NCI-H128 (cell line): ENCODE data around the gene TNFSF13B.
"Not testable (repeated sequence)": the region's sequence is repeated elsewhere in the genome, so short reads cannot be mapped to it uniquely, and the experiment has no call there.

Experiments
- DNase-seq: peaks from one replicate; lab custom pipeline; 2025; ENCODE audit not compliant: unreplicated experiment; lab: John Stamatoyannopoulos, UW

Gene TNFSF13B

DNA sequence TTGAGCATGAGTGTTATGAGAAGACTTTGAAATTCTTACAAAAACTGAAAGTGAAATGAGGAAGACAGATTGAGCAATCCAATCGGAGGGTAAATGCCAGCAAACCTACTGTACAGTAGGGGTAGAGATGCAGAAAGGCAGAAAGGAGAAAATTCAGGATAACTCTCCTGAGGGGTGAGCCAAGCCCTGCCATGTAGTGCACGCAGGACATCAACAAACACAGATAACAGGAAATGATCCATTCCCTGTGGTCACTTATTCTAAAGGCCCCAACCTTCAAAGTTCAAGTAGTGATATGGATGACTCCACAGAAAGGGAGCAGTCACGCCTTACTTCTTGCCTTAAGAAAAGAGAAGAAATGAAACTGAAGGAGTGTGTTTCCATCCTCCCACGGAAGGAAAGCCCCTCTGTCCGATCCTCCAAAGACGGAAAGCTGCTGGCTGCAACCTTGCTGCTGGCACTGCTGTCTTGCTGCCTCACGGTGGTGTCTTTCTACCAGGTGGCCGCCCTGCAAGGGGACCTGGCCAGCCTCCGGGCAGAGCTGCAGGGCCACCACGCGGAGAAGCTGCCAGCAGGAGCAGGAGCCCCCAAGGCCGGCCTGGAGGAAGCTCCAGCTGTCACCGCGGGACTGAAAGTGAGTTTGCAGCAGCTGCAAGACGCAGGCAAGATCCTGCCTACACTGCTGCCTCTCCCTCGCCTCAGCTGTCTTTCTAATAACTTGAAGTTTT, at the start of gene TNFSF13B:
TSS of gene TNFSF13B (plus strand) at position 118 of the 728 bp plus-strand sequence. CDS start at position 296, 178 bp downstream.
- DNase-seq, result no peak

- no peak for DNase-seq
Observed at GRCh38 chr13:108220041-108220440, 49.5 kb upstream of the TNFSF13B start.

GRCh38 chr13:108223687-108224503, 45.6 kb upstream of the TNFSF13B start:
- DNase-seq, result no peak

- DNase-seq, result no peak
Observed at GRCh38 chr13:108225440-108225839, 44.1 kb upstream of the TNFSF13B start.

- no peak for DNase-seq
Observed at GRCh38 chr13:108226184-108226583, 43.3 kb upstream of the TNFSF13B start.

DNA sequence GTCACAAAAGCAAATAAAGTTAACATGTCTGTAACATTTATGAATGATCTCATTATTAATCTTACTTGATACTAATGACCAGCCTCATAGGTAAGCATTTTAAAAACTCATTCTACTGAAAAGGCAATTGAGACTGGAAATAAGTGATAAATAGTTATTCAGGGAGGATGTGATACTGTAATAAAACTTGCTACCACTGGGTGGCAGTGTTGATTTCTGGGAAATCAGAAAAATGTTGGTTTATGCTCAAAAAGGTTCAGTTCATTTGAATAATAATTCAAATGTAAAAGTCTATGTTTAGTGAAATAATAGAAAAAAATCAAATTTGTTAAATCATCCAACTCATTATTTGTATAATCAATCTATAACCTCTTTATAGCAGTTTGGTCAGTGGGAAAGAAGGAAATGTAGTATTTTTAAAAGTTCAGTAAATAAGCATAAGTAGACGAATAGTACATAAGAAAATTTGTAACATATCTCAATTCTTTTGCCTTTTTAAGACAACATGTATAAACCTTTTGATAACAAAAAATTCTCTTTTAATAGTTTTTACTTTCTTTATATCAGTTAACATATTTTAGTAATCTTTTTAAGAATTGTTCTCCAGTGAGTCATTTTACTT, 41.8 kb upstream of the TNFSF13B start:
- no peak for DNase-seq

GRCh38 chr13:108230377-108230776, 39.1 kb upstream of the TNFSF13B start:
- DNase-seq, result no peak

- no peak for DNase-seq
Observed at GRCh38 chr13:108249150-108249549, 20.4 kb upstream of the TNFSF13B start.

GRCh38 chr13:108257248-108257647, 12.3 kb upstream of the TNFSF13B start:
- no peak for DNase-seq

GRCh38 chr13:108263621-108264355, 5.7 kb upstream of the TNFSF13B start:
- no peak for DNase-seq

GRCh38 chr13:108266321-108266990, 3.1 kb upstream of the TNFSF13B start:
- DNase-seq, result no peak

GRCh38 chr13:108267347-108267746, 2.2 kb upstream of the TNFSF13B start:
- DNase-seq, result no peak

DNA sequence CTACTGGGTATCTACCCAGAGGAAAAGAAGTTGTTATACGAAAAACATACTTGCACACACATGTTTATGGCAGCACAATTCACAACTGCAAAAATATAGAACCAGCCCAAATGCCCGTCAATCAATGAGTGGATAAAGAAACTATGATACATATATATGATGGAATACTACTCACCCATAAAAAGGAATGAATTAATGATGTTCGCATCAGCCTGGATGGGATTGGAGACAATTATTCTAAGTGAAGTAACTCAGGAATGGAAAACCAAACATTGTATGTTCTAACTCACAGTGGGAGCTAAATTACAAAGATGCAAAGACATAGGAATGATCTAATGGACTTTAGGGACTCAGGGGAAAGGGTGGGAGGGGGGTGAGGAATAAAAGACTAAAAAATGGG, 1.7 kb upstream of the TNFSF13B start:
- not testable (repeated sequence) for DNase-seq

- DNase-seq, result no peak
Observed at GRCh38 chr13:108268466-108269112, 929 bp upstream of the TNFSF13B start.

GRCh38 chr13:108270442-108270841, 924 bp downstream of the TNFSF13B start:
- DNase-seq, result no peak

- no peak for DNase-seq
Observed at GRCh38 chr13:108272333-108272732, 2.8 kb downstream of the TNFSF13B start.

DNA sequence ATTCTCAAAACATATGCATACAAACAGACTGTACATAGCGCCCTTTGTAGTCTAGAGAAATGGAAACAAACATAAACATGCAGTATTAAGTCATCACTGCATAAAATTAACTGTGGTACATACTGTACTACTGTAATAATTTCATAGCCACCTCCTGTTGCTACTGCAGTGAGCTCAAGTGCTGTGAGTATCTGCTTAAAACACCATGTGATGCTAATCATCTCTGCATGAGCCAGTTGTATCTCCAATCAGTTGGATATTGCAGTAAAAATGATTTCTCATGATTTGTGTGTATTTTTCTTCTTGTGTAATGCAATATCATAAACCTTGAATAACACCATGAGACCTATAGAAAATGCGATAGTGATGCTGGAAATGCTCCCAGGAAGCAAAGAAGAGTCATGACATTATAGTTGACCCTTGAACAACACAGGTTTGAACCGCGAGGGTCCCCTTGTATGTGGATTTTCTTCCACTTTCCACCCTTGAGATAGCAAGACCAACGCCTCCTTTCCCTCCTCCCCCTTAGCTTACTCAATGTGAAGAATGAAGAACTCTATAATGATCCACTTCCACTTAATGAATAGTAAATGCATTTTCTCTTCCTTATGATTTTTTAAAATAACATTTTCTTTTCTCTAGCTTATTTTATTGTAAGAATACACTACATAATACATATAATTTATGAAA, 4.1 kb downstream of the TNFSF13B start:
- no peak for DNase-seq

- DNase-seq, result no peak
Observed at GRCh38 chr13:108274718-108275117, 5.2 kb downstream of the TNFSF13B start.

GRCh38 chr13:108276060-108276459, 6.5 kb downstream of the TNFSF13B start:
- DNase-seq, result no peak
